SK-N-MC (cell line): Measurements from ENCODE around the gene CLECL1.
"Not testable (repeated sequence)": the region's sequence is repeated elsewhere in the genome, so short reads cannot be mapped to it uniquely, and the experiment has no call there.

ENCODE experiments used
- DNase-seq: peaks from one replicate; pipeline ENCODE4 v3.0.0-alpha.2; 2011; ENCODE audit warnings: low read depth, low spot score
- H3K27ac ChIP-seq: fragments of 200-600 bp; sonication (generic); 2 replicates; pipeline ENCODE4 v1.5.1; 2016; ENCODE audit warnings: mixed run types
- H3K36me3 ChIP-seq: fragments of 200-600 bp; sonication (generic); 2 replicates; pipeline ENCODE4 v1.6.1; 2017; ENCODE audit warnings: antibody characterized with exemption, low read length, mixed read lengths; ENCODE audit not compliant: insufficient read depth
- H3K4me3 ChIP-seq: fragments of 200-600 bp; sonication (generic); 2 replicates; pipeline ENCODE4 v1.5.1; 2016
- H3K9ac ChIP-seq: fragments of 200-600 bp; sonication (generic); 2 replicates; pipeline ENCODE4 v1.8.0; 2017; ENCODE audit warnings: mixed run types, mixed read lengths; ENCODE audit not compliant: insufficient read length
- H3K9me3 ChIP-seq: fragments of 200-600 bp; sonication (generic); 2 replicates; pipeline ENCODE4 v1.6.1; 2017; ENCODE audit warnings: low read depth, mild to moderate bottlenecking, antibody characterized with exemption, low read length, moderate library complexity, mixed read lengths
- EZH2 ChIP-seq: fragments of 200-600 bp; sonication (generic); IDR thresholded peaks from one replicate; pipeline ENCODE4 v1.6.1; 2017; ENCODE audit warnings: antibody characterized with exemption
- FOXP2 ChIP-seq: optimal IDR thresholded peaks from 2 replicates; pipeline ENCODE3; 2011; ENCODE audit warnings: mild to moderate bottlenecking, moderate library complexity; ENCODE audit not compliant: insufficient read depth; ENCODE audit errors: extremely low read length, control extremely low read depth
- POLR2AphosphoS5 ChIP-seq: IDR thresholded peaks from 2 replicates; pipeline ENCODE4 v1.6.1; 2012; ENCODE audit warnings: mild to moderate bottlenecking, low read depth, low read length, borderline replicate concordance

The CLECL1 gene

GRCh38 chr12:9719790-9720189, 13.1 kb downstream of the CLECL1 start:
- Histone ChIP-seq H3K27ac (no peak overlapping the region), H3K36me3 (no peaks in the 10 kb centered on the region), H3K4me3 (no peak overlapping the region), H3K9me3 (no peaks in the 10 kb centered on the region), H3K9ac (no peak overlapping the region)
- DNase-seq: no peak
- TF ChIP-seq POLR2AphosphoS5 (no peak), FOXP2 (no peak), EZH2 (no peak)

- H3K27ac ChIP-seq: no peak overlapping the region
Observed at GRCh38 chr12:9718968-9719367, 13.9 kb downstream of the CLECL1 start.

GRCh38 chr12:9717070-9717925, 15.6 kb downstream of the CLECL1 start:
- Histone ChIP-seq H3K4me3 (no peak overlapping the region), H3K36me3 (no peaks in the 10 kb centered on the region), H3K9ac (no peak overlapping the region), H3K27ac (no peak overlapping the region), H3K9me3 (no peaks in the 10 kb centered on the region)
- TF ChIP-seq EZH2 (no peak), POLR2AphosphoS5 (no peak), FOXP2 (no peak)
- DNase-seq: no peak

More at GRCh38 chr12:9718968-9719367, 13.9 kb downstream of the CLECL1 start:
- DNase-seq: no peak
- no peaks in the 10 kb centered on the region for H3K9me3 ChIP-seq
- TF ChIP-seq FOXP2 (no peak), POLR2AphosphoS5 (no peak), EZH2 (no peak)
- H3K4me3 ChIP-seq: no peak overlapping the region
- H3K9ac ChIP-seq: no peak overlapping the region
- H3K36me3 ChIP-seq: no peaks in the 10 kb centered on the region

GRCh38 chr12:9713032-9713558, 19.8 kb downstream of the CLECL1 start:
- DNase-seq, H3K9ac ChIP-seq, H3K36me3 ChIP-seq, H3K9me3 ChIP-seq, H3K27ac ChIP-seq, H3K4me3 ChIP-seq: not testable (repeated sequence)

- Histone ChIP-seq H3K27ac (no peak overlapping the region), H3K4me3 (no peak overlapping the region), H3K36me3 (no peaks in the 10 kb centered on the region), H3K9me3 (no peaks in the 10 kb centered on the region), H3K9ac (no peak overlapping the region)
- DNase-seq: no peak
- TF ChIP-seq EZH2: no peak
- no peak for TF ChIP-seq POLR2AphosphoS5
- no peak for TF ChIP-seq FOXP2
Observed at GRCh38 chr12:9711664-9712063, 21.2 kb downstream of the CLECL1 start.

GRCh38 chr12:9710584-9711375, 22.1 kb downstream of the CLECL1 start:
- Histone ChIP-seq H3K27ac (no peak overlapping the region), H3K9me3 (no peaks in the 10 kb centered on the region), H3K9ac (no peak overlapping the region), H3K4me3 (no peak overlapping the region), H3K36me3 (no peaks in the 10 kb centered on the region)
- DNase-seq: no peak
- TF ChIP-seq EZH2 (no peak), FOXP2 (no peak), POLR2AphosphoS5 (no peak)

GRCh38 chr12:9708853-9709252, 24.0 kb downstream of the CLECL1 start:
- no peaks in the 10 kb centered on the region for H3K36me3 ChIP-seq
- no peak for TF ChIP-seq EZH2
- TF ChIP-seq POLR2AphosphoS5: no peak
- TF ChIP-seq FOXP2: no peak
- H3K4me3 ChIP-seq: no peak overlapping the region
- H3K9me3 ChIP-seq: no peaks in the 10 kb centered on the region
- no peak overlapping the region for H3K9ac ChIP-seq
- no peak overlapping the region for H3K27ac ChIP-seq
- no peak for DNase-seq
